ENCODE results near the gene PPP1R13B.

The PPP1R13B gene

GRCh38 chr14:103711516-103712431 lies 135.6 kb downstream of the PPP1R13B start:
- H3K36me3 Mint-ChIP-seq (ENCODE audit: low read depth), result peaks cover 19% of the 10 kb centered on the region
- TF ChIP-seq CTCF (IDR thresholded peaks at IDR 0.05), result no peak
- no peaks in the 10 kb centered on the region for H3K27me3 Mint-ChIP-seq (ENCODE audit: low read depth, poor library complexity)
- no peak for DNase-seq
- no peaks in the 10 kb centered on the region for H3K9me3 Mint-ChIP-seq
- no peak overlapping the region for H3K4me3 Mint-ChIP-seq
- H3K4me1 Mint-ChIP-seq, result peaks cover 38% of the 10 kb centered on the region
- peak overlapping the region; percentile 94 for H3K27ac Mint-ChIP-seq

- H3K9me3 Mint-ChIP-seq, result no peaks in the 10 kb centered on the region
- H3K4me3 Mint-ChIP-seq, result no peak overlapping the region
- peak overlapping the region; percentile 94 for H3K27ac Mint-ChIP-seq
- no peak for DNase-seq
- peaks cover 34% of the 10 kb centered on the region for H3K4me1 Mint-ChIP-seq
- TF ChIP-seq CTCF (IDR thresholded peaks at IDR 0.05), result no peak
- H3K36me3 Mint-ChIP-seq (ENCODE audit: low read depth), result peaks cover 19% of the 10 kb centered on the region
- H3K27me3 Mint-ChIP-seq (ENCODE audit: low read depth, poor library complexity), result no peaks in the 10 kb centered on the region
Measured at GRCh38 chr14:103710771-103711377, 136.5 kb downstream of the PPP1R13B start.

- Mint-ChIP-seq H3K36me3 (ENCODE audit: low read depth) (peaks cover 24% of the 10 kb centered on the region), H3K4me1 (peaks cover 36% of the 10 kb centered on the region), H3K27me3 (ENCODE audit: low read depth, poor library complexity) (no peaks in the 10 kb centered on the region), H3K27ac (peak overlapping the region; percentile 54), H3K4me3 (no peak overlapping the region), H3K9me3 (no peaks in the 10 kb centered on the region)
- DNase-seq, result no peak
- TF ChIP-seq CTCF (IDR thresholded peaks at IDR 0.05), result no peak
Measured at GRCh38 chr14:103709814-103710213, 137.6 kb downstream of the PPP1R13B start.

- Mint-ChIP-seq H3K9me3 (no peaks in the 10 kb centered on the region), H3K27ac (peak overlapping the region; percentile 68), H3K4me1 (peaks cover 37% of the 10 kb centered on the region), H3K36me3 (ENCODE audit: low read depth) (peaks cover 30% of the 10 kb centered on the region), H3K27me3 (ENCODE audit: low read depth, poor library complexity) (no peaks in the 10 kb centered on the region), H3K4me3 (no peak overlapping the region)
- no peak for TF ChIP-seq CTCF (IDR thresholded peaks at IDR 0.05)
- no peak for DNase-seq
Measured at GRCh38 chr14:103708750-103709187, 138.6 kb downstream of the PPP1R13B start.

- no peak overlapping the region for H3K27ac Mint-ChIP-seq
- no peak for DNase-seq
- H3K9me3 Mint-ChIP-seq, result no peaks in the 10 kb centered on the region
- no peak overlapping the region for H3K4me3 Mint-ChIP-seq
- H3K27me3 Mint-ChIP-seq (ENCODE audit: low read depth, poor library complexity), result no peaks in the 10 kb centered on the region
- TF ChIP-seq CTCF (IDR thresholded peaks at IDR 0.05), result no peak
- peaks cover 33% of the 10 kb centered on the region for H3K36me3 Mint-ChIP-seq (ENCODE audit: low read depth)
- H3K4me1 Mint-ChIP-seq, result peaks cover 38% of the 10 kb centered on the region
Measured at GRCh38 chr14:103707329-103708263, 139.8 kb downstream of the PPP1R13B start.
